DND-41 (cell line): Measurements from ENCODE around the gene THOC5.

Experiments
- CTCF ChIP-seq: IDR thresholded peaks from 2 replicates; pipeline ENCODE4 v1.5.1; 2012; ENCODE audit warnings: borderline replicate concordance, low read length, moderate library complexity, mild to moderate bottlenecking; ENCODE audit not compliant: poor library complexity, severe bottlenecking; ENCODE audit errors: extremely low read depth
- EZH2 ChIP-seq: IDR thresholded peaks from 3 replicates; pipeline ENCODE4 v1.6.1; 2012; ENCODE audit warnings: borderline replicate concordance, low read depth, mild to moderate bottlenecking, moderate library complexity, low read length, inconsistent platforms; ENCODE audit not compliant: severe bottlenecking

GRCh38 chr22:29483254-29483653 lies 70.3 kb downstream of the THOC5 start:
- TF ChIP-seq CTCF = no peak
- no peak for TF ChIP-seq EZH2
